HG03097 (cell line): ENCODE data around the gene C8B.

Source experiments
- ATAC-seq: cut with Tn5 transposase; IDR thresholded peaks from one replicate; pipeline ENCODE4 v1.9.1; 2021; ENCODE audit not compliant: unreplicated experiment, low FRiP score

The C8B gene

GRCh38 chr1:56934430-56935060, 31.3 kb downstream of the C8B start:
- ATAC-seq: no peak

GRCh38 chr1:56933606-56934005, 32.2 kb downstream of the C8B start:
- no peak for ATAC-seq

- ATAC-seq: no peak
Observed at GRCh38 chr1:56933161-56933560, 32.7 kb downstream of the C8B start.

GRCh38 chr1:56931686-56932085, 34.1 kb downstream of the C8B start:
- no peak for ATAC-seq

- ATAC-seq: no peak
Observed at GRCh38 chr1:56931211-56931610, 34.6 kb downstream of the C8B start.

GRCh38 chr1:56929492-56929891, 36.3 kb downstream of the C8B start:
- no peak for ATAC-seq

- ATAC-seq: no peak
Observed at GRCh38 chr1:56927986-56928385, 37.8 kb downstream of the C8B start.

GRCh38 chr1:56927171-56927570, 38.6 kb downstream of the C8B start:
- no peak for ATAC-seq

GRCh38 chr1:56925193-56925592, 40.6 kb downstream of the C8B start:
- no peak for ATAC-seq

GRCh38 chr1:56924116-56924515, 41.7 kb downstream of the C8B start:
- ATAC-seq: no peak

- ATAC-seq: no peak
Observed at GRCh38 chr1:56923201-56923600, 42.6 kb downstream of the C8B start.

- ATAC-seq: no peak
Observed at GRCh38 chr1:56922507-56922906, 43.3 kb downstream of the C8B start.

GRCh38 chr1:56922070-56922469, 43.7 kb downstream of the C8B start:
- no peak for ATAC-seq

GRCh38 chr1:56921479-56921878, 44.3 kb downstream of the C8B start:
- no peak for ATAC-seq

GRCh38 chr1:56920591-56921001, 45.2 kb downstream of the C8B start:
- no peak for ATAC-seq

GRCh38 chr1:56917356-56917755, 48.5 kb downstream of the C8B start:
- no peak for ATAC-seq

- no peak for ATAC-seq
Observed at GRCh38 chr1:56916630-56917029, 49.2 kb downstream of the C8B start.

GRCh38 chr1:56915960-56916359, 49.9 kb downstream of the C8B start:
- no peak for ATAC-seq

- ATAC-seq: no peak
Observed at GRCh38 chr1:56912325-56912724, 53.5 kb downstream of the C8B start.

GRCh38 chr1:56911098-56911938, 54.5 kb downstream of the C8B start:
- ATAC-seq: no peak

- ATAC-seq: no peak
Observed at GRCh38 chr1:56910441-56910985, 55.3 kb downstream of the C8B start.
